H1 (cell line): Measurements from ENCODE around the gene TINCR. TPM values are rescaled to one million over a fixed set of nuclear protein-coding genes. Genes with fewer than 3 reads are reported as not detected.

Experiments used
- CHD2 ChIP-seq: IDR thresholded peaks from 2 replicates; pipeline ENCODE4 v1.6.1; 2012; ENCODE audit warnings: low read length, improper control_type of control experiment
- JUN ChIP-seq: IDR thresholded peaks from 2 replicates; pipeline ENCODE4 v1.6.1; 2011; ENCODE audit warnings: low read depth, mild to moderate bottlenecking, improper control_type of control experiment, low read length
- MAX ChIP-seq: IDR thresholded peaks from 2 replicates; pipeline ENCODE4 v1.6.1; 2012; ENCODE audit warnings: inconsistent platforms
- POU5F1 ChIP-seq: IDR thresholded peaks from 2 replicates; pipeline ENCODE4 v1.6.1; 2011; ENCODE audit warnings: low read depth, mild to moderate bottlenecking, low read length, moderate library complexity
- RFX5 ChIP-seq: IDR thresholded peaks from 2 replicates; pipeline ENCODE4 v1.6.1; 2011; ENCODE audit warnings: low read depth, low read length, improper control_type of control experiment, borderline replicate concordance
- TCF12 ChIP-seq: IDR thresholded peaks from 2 replicates; pipeline ENCODE4 v1.6.1; 2011; ENCODE audit warnings: low read depth, mild to moderate bottlenecking, low read length
- YY1 ChIP-seq: IDR thresholded peaks from 2 replicates; pipeline ENCODE4 v1.6.1; 2011; ENCODE audit warnings: low read depth, mild to moderate bottlenecking, low read length
- polyA plus RNA-seq, 7 experiments: library from polyadenylated mRNA; depleted of rRNA in 3 of 7; stranded (reverse) in 5 of 7; unstranded in 2 of 7; fragments of >200 nt in 5 of 7; fragments of 200-250 nt in 2 of 7; gene quantifications; 1 replicate in 5 of 7; 2 replicates in 1 of 7; 4 replicates in 1 of 7; pipeline versions ENCODE4 v1.2.1 to v1.2.3, GENCODE V29; 2011 to 2013; ENCODE audit warnings: missing spikeins in 2 of 7, mixed read lengths in 2 of 7
- total RNA-seq: library from RNA; stranded (reverse); fragmentation: NEBNext Ultra II Directional; extraction: Animal tissue kit (Norgen Biotek cat#: 25700); gene quantifications from 2 replicates; pipeline ENCODE4 v1.2.1, GENCODE V29; 2021

The TINCR gene
- total and polyA plus RNA-seq, 2 of the 8 experiments (the other 6 are each of a cell fraction or from before 2014, with no cell fraction given), result 0.52 to 1.4 TPM

GRCh38 chr19:5607318-5608275 lies 39.8 kb upstream of the TINCR start (continued):
- no peak for TF ChIP-seq CHD2
- TF ChIP-seq YY1, result no peak
- TF ChIP-seq TCF12, result no peak
- TF ChIP-seq JUN, result no peak
- TF ChIP-seq RFX5, result no peak
- TF ChIP-seq MAX, result no peak
- no peak for TF ChIP-seq POU5F1
